ENCODE data around the gene AK1. TPM values are rescaled to one million over a fixed set of nuclear protein-coding genes. Genes with fewer than 3 reads are reported as not detected.

AK1 gene
- total RNA-seq, 2 experiments from 2014 or later: 46.7 to 52.6 TPM

DNA sequence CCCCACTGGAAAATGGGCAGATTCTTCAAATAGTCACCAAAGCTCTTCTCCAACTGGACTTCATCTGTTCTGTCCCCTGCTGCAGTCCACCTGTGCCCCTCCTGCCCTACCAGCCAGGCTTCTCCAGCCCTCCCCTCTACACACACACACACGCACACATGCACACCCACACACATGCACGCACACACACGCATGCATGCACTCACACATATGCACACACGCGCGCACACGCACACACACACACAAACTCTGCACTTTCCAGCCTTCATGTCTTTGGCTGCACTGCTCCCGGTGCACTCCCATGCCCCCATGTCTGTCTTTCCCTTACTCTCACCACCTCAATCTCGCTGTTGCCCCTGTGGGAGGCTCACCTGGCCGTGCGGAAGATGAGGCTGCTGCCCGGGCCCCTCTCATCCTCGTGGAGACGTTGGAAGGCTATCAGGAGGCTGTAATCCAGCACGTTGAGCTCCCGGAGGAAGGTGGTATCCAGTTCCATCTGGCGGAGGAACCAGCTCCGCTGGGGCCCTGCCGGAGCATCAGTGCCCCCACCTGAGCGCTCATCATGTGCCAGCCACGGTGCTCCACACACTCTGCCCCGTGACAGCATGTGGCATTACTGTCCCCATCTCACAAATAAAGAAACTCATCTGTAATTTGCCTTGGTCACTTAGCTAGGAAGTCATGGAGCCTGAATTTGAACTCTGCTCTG is 47.4 kb upstream of the AK1 start:
- POLR2A ChIA-PET: no interaction called here
- Histone ChIP-seq H3K27me3 (ENCODE audit: control insufficient read depth in 1 of 2, insufficient read depth in 2 of 2, low read length in 2 of 2) (peaks cover 0 to 11% of the 10 kb centered on the region in 2 experiments), H3K4me3 (ENCODE audit: low read length) (no peak overlapping the region), H3K27ac (ENCODE audit: low read depth in 1 of 2, low read length in 2 of 2) (no peak overlapping the region), H3K9me3 (ENCODE audit: control insufficient read depth in 1 of 2, insufficient read depth in 1 of 2, low read length in 2 of 2) (no peaks in the 10 kb centered on the region), H3K4me1 (ENCODE audit: insufficient read depth, low read length) (peaks cover 49% of the 10 kb centered on the region), H3K36me3 (ENCODE audit: insufficient read depth, low read length) (no peaks in the 10 kb centered on the region)
- intact Hi-C loops (cut with DNase I, micrococcal nuclease): no loop called here
- DNase-seq (no peak), ATAC-seq (ENCODE audit: poor library complexity) (no peak)
- Mint-ChIP-seq H3K4me3 (peak overlapping the region; percentile 35), H3K4me1 (ENCODE audit: low read depth) (peaks cover 25% of the 10 kb centered on the region), H3K36me3 (ENCODE audit: low read depth) (no peaks in the 10 kb centered on the region), H3K27me3 (peaks cover 4% of the 10 kb centered on the region), H3K27ac (no peak overlapping the region), H3K9me3 (no peaks in the 10 kb centered on the region)
- CTCF ChIA-PET: no interaction called here
- TF ChIP-seq, protein P1, sequence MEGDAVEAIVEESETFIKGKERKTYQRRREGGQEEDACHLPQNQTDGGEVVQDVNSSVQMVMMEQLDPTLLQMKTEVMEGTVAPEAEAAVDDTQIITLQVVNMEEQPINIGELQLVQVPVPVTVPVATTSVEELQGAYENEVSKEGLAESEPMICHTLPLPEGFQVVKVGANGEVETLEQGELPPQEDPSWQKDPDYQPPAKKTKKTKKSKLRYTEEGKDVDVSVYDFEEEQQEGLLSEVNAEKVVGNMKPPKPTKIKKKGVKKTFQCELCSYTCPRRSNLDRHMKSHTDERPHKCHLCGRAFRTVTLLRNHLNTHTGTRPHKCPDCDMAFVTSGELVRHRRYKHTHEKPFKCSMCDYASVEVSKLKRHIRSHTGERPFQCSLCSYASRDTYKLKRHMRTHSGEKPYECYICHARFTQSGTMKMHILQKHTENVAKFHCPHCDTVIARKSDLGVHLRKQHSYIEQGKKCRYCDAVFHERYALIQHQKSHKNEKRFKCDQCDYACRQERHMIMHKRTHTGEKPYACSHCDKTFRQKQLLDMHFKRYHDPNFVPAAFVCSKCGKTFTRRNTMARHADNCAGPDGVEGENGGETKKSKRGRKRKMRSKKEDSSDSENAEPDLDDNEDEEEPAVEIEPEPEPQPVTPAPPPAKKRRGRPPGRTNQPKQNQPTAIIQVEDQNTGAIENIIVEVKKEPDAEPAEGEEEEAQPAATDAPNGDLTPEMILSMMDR (IDR thresholded peaks at IDR 0.05): no peak

DNA sequence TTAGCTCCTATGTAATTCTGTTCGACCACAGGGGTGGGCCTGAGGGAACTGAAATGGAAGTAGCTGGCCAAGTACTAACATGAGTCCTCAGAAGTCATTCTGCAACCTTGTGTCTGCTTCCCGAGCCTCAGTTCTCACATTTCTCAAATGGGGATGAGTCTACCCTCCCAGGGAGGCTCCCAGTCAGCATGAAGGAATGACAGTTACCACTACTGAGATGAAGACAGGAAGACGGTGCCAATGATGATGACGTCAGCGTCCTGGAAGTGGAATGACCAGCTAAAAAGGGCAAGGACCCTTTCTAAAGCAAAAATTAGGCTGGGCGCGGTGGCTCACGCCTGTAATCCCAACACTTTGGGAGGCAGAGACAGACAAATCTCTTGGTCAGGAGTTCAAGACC is 46.3 kb upstream of the AK1 start:
- peaks cover 4% of the 10 kb centered on the region for H3K27me3 Mint-ChIP-seq
- ChIA-PET POLR2A (interaction anchor here (1.6 kb wide), 1 partner anchor 14 kb away, joined by 6 read pairs; the partner anchor contains the start of gene DPM2), CTCF (interaction anchor here (1.3 kb wide), 1 partner anchor 189 kb away, joined by 6 read pairs; the partner anchor contains the start of gene TOR2A)
- no peaks in the 10 kb centered on the region for H3K9me3 Mint-ChIP-seq
- peaks cover 0 to 11% of the 10 kb centered on the region in 2 experiments for H3K27me3 ChIP-seq (ENCODE audit: control insufficient read depth in 1 of 2, insufficient read depth in 2 of 2, low read length in 2 of 2)
- intact Hi-C loops (cut with DNase I, micrococcal nuclease): no loop called here
- H3K27ac ChIP-seq (ENCODE audit: low read depth in 1 of 2, low read length in 2 of 2): no peak overlapping the region
- H3K9me3 ChIP-seq (ENCODE audit: control insufficient read depth in 1 of 2, insufficient read depth in 1 of 2, low read length in 2 of 2): no peaks in the 10 kb centered on the region
- no peak overlapping the region for H3K4me3 ChIP-seq (ENCODE audit: low read length)
- ATAC-seq (ENCODE audit: poor library complexity): no peak
- H3K27ac Mint-ChIP-seq: no peak overlapping the region
- no peaks in the 10 kb centered on the region for H3K36me3 ChIP-seq (ENCODE audit: insufficient read depth, low read length)
- peaks cover 48% of the 10 kb centered on the region for H3K4me1 ChIP-seq (ENCODE audit: insufficient read depth, low read length)
- TF ChIP-seq, protein P1 (IDR thresholded peaks at IDR 0.05): no peak
- no peak for DNase-seq
- no peaks in the 10 kb centered on the region for H3K36me3 Mint-ChIP-seq (ENCODE audit: low read depth)
- H3K4me1 Mint-ChIP-seq (ENCODE audit: low read depth): peaks cover 22% of the 10 kb centered on the region
- peak overlapping the region; percentile 43 for H3K4me3 Mint-ChIP-seq

DNA sequence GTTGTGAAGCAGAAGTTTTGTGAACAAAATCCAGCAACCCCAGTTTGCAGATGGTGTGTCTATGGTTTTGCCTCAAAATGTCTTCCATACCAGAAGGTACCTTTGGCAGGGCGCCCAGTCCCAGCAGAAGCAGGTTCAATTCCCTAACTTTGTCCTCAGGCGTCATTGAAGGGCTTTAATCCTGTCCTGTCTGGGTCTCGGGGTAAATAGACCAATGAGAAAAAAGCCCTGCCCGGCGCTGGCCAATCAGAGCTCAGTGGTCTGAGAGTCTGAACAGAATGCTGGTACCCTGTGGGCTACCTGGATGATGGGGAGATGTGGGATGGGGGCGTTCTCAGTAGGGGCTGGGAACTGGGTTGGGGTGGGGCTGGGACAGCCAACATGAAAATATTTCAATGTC is 45.6 kb upstream of the AK1 start:
- intact Hi-C loops (cut with DNase I, micrococcal nuclease): no loop called here
- H3K9me3 ChIP-seq (ENCODE audit: control insufficient read depth in 1 of 2, insufficient read depth in 1 of 2, low read length in 2 of 2): no peaks in the 10 kb centered on the region
- DNase-seq: no peak
- H3K36me3 Mint-ChIP-seq (ENCODE audit: low read depth): no peaks in the 10 kb centered on the region
- peaks cover 48% of the 10 kb centered on the region for H3K4me1 ChIP-seq (ENCODE audit: insufficient read depth, low read length)
- no peak overlapping the region for H3K4me3 ChIP-seq (ENCODE audit: low read length)
- peaks cover 4% of the 10 kb centered on the region for H3K27me3 Mint-ChIP-seq
- TF ChIP-seq, protein P1 (IDR thresholded peaks at IDR 0.05): no peak
- POLR2A ChIA-PET: interaction anchor here (1.6 kb wide), 1 partner anchor 14 kb away, joined by 6 read pairs; the partner anchor contains the start of gene DPM2
- H3K27ac Mint-ChIP-seq: no peak overlapping the region
- CTCF ChIA-PET: interaction anchor here (1.3 kb wide), 2 partner anchors 17 to 188 kb away, joined by 4 to 6 read pairs; partner anchors contain the start of gene TOR2A
- no peak for ATAC-seq (ENCODE audit: poor library complexity)
- H3K27me3 ChIP-seq (ENCODE audit: control insufficient read depth in 1 of 2, insufficient read depth in 2 of 2, low read length in 2 of 2): peaks cover 0 to 11% of the 10 kb centered on the region in 2 experiments
- no peaks in the 10 kb centered on the region for H3K9me3 Mint-ChIP-seq
- peaks cover 26% of the 10 kb centered on the region for H3K4me1 Mint-ChIP-seq (ENCODE audit: low read depth)
- no peak overlapping the region for H3K4me3 Mint-ChIP-seq
- H3K27ac ChIP-seq (ENCODE audit: low read depth in 1 of 2, low read length in 2 of 2): no peak overlapping the region
- no peaks in the 10 kb centered on the region for H3K36me3 ChIP-seq (ENCODE audit: insufficient read depth, low read length)

Measured in CD4-positive, alpha-beta T cell (primary cell).